Uterus (tissue), 2 donors: Measurements from ENCODE around the gene QDPR.

ENCODE experiments used
- CTCF ChIP-seq, 4 experiments: fragments of 200-600 bp in 2 of 4; fragments of 450-650 bp in 2 of 4; sonication (generic) in 2 of 4; IDR thresholded peaks; one replicate each; pipeline ENCODE4 v1.5.1; 2016 to 2019; ENCODE audit warnings: antibody characterized with exemption in 4 of 4, mild to moderate bottlenecking in 2 of 4, moderate library complexity in 1 of 4
- POLR2A ChIP-seq, 2 donors: fragments of 450-650 bp; IDR thresholded peaks; one replicate each; pipeline ENCODE4 v1.6.1; 2016; ENCODE audit warnings: antibody characterized with exemption in 2 of 2, mild to moderate bottlenecking in 1 of 2, moderate library complexity in 1 of 2

- TF ChIP-seq CTCF (IDR thresholded peaks at IDR 0.05), result no peak
- TF ChIP-seq POLR2A (IDR thresholded peaks at IDR 0.05), result no peak
Measured at GRCh38 chr4:17490575-17491059, 21.3 kb downstream of the QDPR start.
